DMS53 (cell line): Measurements from ENCODE around the gene GDNF.
"Not testable (repeated sequence)": the region's sequence is repeated elsewhere in the genome, so short reads cannot be mapped to it uniquely, and the experiment has no call there.

Source experiments
- DNase-seq: peaks from one replicate; lab custom pipeline; 2025; lab: John Stamatoyannopoulos, UW

GDNF gene

DNA sequence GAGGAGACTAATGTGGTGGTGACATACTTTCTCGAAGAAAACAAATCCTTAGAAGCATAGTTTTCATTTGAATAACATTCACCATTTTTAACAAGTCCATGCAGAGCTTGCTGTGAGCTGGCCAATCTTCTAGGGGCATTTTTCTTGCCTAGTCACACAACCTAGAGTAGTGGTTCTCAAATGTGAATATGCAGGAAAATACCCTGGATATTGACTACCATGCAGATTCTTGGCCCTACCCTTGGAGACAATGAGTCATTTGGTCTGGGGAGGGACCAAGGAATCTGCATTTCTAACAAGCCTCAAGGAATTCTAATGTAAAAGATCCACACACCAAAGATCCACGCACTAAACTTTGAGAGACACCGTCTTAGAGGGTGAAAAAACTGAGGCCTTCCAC is 23.5 kb downstream of the GDNF start:
- no peak for DNase-seq

DNA sequence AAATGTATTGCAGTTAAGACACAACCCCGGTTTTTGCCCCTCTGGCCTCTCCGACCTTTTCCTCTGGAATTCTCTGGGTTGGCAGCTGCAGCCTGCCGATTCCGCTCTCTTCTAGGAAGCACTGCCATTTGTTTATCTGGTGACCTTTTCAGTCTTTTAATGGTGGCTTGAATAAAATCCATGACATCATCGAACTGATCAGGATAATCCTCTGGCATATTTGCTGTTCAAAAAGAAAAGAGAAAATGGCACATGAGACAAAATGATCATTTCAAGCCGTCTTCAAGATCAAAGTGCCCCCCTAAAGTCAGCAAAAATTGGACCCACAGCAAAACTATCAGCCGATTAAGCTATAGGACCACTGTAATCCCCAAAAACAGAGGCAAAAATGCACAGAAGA is 23.9 kb downstream of the GDNF start:
- DNase-seq, result no peak

DNA sequence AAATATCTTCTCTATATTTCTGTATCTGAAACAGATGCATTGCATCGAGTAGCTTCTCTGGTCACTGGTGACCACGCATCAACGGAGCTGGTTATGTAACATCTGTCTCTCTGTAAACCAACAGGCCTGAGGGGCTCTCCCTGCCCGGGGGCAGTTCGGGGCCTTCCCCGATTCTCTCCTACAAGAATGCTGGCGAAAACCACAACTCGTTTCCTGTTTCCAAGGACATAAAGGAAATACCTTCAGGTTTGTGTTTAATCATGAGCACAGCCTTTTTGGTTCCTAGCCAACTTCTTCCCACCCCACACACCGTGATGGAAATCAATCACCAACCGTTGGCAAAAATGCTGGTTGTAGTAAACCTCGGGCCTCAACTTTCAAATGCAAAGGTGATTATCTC is 25.1 kb downstream of the GDNF start:
- no peak for DNase-seq

DNA sequence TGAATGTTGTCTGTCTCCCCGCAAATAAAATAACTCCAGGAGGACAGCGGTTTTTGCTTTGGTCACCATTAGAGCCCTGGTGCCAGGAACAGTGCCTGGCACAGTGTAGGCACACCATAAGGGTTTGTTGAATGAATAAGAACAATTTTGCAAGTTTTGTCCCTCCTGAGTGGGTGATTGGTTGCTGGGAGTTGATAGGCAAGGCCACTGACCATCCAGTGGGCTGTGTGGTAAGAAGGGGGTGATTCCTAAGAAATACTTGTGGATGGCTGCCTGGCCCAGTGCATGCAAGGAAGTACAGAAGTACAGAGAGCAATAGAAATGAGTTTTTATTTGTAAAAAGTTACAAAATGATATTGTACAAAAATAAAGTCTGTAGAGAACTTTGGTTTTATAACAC is 27.5 kb downstream of the GDNF start:
- DNase-seq, result no peak

DNA sequence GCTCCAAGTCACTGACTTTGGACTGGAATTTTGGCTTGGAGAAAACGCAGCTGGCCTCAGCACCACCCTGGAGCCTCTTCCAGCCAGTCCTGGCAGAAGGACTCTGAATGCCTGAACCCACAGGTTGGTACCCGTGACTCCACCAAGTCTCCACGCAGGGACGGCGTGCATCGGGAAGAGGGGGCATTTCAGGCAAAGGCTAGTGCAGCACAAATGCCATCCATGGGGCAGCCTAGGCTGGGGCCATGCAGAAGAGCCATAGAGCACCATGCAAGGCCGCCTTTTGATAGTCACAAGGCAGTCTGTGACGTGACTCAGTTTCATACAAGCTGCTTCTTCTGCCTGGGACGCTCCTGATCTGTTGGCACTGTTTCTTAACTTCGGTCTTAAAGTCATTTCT is 28.0 kb downstream of the GDNF start:
- no peak for DNase-seq

DNA sequence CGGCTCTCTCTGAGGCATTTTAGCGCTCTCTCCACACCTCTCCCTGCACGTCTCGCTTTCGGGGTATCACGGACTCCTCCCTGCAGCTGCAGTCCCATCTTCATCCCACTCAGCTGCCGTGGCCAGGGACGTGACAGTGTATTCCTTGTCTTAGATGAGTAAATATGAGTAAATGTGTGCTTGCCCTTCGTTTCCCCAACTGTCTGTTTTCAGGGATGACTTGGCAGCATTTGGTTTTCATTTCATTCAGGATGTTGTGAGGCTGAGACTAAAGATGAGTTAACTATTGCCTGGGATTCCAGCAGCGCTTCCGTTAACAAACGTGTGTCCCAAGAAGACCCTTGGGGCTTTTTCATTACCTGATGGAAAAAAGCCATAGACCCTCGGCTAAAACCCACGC is 29.5 kb downstream of the GDNF start:
- DNase-seq, result no peak

DNA sequence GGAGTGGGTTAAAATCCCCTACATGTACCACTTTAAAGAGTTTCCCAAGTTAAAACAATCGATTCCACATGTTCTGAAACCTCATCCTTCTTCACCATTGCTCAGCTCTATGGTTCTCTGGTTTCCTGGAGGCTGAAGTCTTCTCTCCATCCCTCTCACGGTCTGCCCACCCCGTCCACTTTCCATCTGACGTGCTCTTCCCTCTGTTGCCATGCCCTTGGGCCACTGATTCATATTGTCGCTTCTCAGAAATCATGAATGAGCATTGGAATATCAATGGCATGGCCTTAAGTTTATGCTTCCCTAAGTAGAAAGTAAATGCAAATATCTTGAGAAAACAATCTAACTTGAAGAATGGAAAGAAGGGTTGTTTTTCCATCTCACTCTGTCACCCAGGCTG is 30.9 kb downstream of the GDNF start:
- DNase-seq, result no peak

DNA sequence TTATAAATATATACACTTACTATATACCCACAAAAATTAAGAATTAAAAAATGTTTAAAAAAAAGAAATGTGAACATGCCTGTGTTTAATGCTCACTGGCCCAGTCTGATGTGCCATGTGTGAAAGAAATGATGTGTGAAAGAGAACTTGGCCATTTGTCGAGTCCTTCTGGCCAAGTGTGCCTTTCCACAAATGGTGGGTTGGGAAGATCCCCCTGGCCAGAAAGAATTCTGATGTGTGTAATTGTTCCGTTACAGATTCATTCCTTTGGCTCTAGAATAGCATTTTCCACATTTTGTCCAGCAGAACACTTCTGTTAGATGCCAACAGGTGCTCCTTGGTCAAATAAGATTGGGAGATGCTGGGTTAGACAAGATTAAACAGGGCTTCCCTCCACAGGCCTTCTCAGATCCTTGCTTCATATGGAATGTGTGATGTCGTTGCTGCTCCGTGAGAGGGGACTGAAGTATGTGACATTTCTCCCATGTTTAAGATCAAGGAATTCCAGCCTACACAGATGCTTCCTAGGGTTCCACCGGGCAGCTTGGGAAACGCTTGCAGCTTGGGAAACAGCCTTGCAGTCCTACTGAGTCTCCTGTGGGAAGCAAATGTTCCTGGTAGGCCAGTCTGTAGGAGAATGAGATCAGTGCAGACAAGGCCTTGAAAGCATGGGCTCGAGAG is 32.1 kb downstream of the GDNF start:
- DNase-seq, result no peak

DNA sequence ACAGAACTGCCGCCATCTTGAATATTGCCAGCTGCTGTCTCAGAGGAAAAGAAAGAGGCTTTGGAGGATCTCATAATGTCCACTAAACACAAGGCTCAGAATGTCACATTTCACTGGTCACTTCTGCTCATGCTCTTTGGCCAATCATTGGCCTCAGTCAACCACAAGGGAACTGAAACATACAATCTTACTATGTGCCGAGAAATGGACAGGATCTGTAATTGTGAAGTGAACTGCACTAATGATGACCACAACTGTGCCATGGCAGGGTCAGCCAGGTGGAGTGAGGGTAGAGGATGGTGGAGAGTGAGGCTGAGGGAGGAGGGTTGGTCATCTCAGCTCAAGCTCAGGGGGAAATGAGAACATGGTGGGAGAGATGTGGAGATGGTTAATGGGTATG is 32.8 kb downstream of the GDNF start:
- DNase-seq, result no peak

DNA sequence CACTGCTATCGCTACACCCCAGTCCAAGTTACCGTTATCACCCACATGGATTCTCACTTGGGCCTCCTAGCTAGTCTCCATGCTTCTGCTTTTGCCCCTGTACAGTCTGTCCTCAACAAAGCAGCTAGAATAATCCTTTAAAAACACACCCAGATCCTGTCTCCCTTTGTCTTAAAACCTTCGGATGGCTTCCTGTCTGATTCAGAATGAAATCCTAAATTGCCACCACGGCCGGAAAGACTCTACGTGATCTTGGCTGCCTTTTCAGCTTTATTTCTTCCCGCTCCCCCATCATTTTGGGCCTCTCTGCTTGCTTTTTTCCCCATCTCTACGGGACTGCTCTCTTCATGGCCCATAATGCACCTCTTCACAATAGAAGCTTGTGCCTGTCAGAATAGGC is 33.4 kb downstream of the GDNF start:
- no peak for DNase-seq

DNA sequence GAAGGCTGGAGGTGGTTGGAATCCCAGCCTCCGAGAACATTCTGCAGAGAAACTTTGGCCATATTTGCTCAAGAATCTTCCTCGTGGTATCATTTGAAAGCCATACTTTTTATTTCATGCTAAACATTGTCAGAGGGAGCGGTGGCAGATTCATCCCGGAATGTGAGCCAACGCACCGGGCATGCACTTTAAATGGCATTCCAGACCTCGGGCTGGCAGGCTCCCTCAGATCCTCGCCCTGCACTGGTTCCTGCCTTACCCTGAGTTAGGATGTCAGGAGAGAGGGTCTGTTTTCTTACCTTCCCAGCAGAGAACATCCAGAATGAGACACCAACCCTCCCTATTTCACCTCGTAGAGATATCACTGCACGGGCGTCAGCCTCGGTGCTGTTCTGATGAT is 33.8 kb downstream of the GDNF start:
- no peak for DNase-seq

DNA sequence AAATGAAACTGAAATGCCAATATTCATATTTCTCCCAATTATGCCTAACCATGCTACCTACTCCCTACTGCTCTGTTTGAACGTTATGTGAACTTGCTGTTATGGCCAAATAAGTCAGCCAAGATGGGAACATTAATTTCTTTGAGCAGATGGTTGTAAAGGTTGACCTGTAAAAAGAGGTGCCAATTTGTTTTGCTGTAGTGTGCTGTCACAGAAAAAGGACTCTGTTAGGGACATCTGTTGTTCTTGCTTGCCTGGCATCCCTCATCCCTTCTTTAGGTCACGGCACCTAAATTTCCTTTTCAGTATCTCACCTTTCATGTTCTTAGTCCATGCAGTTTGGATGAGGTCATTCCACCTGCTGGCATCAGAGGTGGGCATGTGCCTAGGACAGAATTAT is 35.4 kb downstream of the GDNF start:
- no peak for DNase-seq

DNA sequence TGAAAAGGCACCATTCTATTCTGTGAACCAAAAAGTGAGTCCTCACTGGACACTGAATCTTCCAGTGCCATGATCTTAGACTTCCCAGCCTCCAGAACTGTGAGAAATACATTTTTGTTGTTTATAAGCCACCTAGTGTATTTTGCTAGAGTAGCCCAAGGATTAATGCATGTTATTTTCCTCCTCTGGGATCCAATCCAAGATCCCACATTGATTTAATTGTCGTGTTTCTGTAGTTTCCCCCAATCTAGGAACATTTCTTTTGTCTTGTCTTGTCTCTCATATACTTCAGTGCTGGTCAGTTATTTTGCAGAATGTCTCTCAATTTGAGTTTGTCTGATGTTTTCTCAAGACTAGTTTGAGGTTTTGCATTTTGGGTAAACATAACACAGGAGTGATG is 36.4 kb downstream of the GDNF start:
- DNase-seq, result no peak

DNA sequence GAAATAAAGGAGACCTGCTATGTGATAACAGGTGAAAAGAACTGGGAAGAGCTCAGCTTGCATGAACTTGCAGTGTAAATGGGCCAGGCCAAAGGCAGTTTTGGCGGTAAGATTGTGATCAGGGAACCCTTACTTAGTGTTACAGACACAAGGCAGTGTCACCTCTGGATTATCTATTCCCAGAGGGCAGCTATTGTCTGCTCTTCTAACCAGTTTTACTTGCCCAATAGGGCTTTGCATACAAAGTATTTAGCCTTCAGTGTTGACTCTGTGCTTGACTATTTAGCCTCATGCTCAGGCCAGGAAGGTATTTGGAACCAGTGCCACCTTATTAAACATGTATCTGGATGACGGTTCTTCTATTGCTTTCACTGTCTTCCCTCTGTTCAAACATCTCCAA is 38.3 kb downstream of the GDNF start:
- DNase-seq, result no peak

DNA sequence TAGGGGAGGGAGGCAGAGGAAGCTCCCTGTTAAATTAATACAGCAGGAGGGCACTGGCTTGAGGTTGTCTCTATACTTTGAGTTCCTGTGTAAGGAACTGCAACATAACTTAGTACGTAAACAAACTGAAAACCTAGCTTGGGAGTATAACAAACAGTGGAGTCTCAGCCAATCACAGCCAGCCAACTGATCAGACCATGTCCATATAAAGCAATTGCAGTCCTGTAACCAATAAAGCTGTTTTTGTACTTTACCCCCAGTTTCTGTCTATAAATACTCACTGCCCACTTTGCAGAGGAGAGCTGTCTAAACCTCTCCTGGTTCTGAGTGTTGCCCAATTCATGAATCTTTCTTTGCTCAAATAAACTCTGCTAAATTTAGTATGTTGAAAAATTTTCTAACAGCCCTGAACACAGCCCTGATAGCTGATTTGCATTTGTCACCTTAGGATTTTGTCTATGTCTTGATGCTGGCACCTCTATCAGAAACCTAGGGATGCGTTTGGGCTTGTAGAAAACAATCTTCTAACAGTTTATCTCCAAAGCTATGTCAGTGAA is 39.9 kb downstream of the GDNF start:
- no peak for DNase-seq

DNA sequence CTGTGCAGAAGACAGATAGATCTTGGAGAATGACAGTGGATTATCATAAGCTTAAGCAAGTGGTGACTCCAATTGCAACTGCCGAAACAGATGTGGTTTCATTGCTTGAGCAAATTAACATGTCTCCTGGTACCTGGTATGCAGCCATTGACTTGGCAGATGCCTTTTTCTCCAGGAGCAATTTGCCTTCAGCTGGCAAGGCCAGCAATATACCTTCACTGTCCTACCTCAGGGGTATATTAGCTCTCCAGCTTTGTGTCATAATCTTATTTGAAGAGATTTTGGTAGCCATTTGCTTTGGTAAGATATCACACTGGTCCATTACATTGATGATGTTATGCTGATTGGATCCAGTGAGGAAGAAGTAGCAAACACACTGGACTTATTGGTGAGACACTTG is 43.4 kb downstream of the GDNF start:
- not testable (repeated sequence) for DNase-seq

DNA sequence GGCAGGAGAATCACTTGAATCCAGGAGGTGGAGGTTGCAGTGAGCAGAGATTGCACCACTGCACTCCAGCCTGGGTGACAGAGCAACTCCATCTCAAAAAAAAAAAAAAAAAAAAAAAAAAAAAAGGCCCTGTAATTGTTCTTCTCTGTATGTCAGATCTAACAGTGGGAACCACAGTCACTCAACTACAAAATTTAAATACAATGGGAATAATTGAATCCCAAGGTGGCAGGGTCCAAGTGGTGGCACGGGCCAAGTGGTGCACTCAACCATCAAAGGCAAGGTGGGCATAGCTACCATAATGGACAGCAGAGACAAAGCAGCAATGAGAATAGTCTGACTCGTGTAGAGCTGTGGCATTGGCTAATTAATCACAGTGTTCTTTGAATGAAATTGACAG is 44.5 kb downstream of the GDNF start:
- DNase-seq, result not testable (repeated sequence)

DNA sequence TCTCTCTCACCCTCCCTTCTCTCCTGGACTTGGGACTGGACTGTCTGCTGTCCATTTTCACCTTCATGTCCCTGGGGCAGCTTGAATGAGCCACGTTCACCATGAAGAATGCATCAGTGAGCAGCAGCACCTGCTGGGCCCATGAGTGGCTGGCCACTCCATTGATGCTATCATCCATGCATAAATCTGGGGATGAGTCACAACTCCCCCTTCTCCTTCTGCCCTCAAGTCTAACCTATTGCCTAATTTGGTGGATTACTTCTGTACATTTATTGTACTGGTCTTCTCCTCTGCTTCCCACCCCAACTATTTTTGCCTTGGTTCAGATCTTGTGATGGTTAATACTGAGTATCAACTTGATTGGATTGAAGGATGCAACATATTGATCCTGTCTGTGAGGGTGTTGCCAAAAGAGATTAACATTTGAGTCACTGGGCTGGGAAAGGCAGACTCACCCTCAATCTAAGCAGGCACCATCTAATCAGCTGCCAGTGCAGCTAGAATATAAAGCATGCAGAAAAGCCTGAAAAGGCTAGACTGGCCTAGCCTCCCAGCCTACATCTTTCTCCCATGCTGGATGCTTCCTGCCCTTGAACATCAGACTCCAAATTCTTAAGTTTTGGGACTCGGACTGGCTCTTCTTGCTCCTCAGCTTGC is 46.7 kb downstream of the GDNF start:
- peak; percentile 70 for DNase-seq

DNA sequence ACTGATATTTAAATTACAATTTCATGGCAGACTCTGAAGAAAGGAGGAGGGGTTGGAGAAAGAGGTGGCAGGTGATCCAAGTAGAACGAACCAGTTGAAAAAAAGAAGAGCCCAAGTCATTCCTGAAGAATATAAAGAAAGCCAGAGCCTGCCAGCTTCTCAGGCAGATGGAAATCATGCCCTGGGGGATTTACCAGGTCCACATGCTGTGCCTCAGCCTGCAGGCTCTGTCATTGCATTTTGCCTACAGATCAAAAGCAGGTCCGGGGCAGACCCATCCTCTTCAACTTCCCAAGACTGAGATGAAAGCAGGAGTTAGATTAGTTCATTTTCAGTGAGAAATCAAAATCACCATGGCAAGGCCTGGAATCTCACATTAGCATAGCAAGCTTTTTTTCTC is 48.5 kb downstream of the GDNF start:
- DNase-seq, result no peak

DNA sequence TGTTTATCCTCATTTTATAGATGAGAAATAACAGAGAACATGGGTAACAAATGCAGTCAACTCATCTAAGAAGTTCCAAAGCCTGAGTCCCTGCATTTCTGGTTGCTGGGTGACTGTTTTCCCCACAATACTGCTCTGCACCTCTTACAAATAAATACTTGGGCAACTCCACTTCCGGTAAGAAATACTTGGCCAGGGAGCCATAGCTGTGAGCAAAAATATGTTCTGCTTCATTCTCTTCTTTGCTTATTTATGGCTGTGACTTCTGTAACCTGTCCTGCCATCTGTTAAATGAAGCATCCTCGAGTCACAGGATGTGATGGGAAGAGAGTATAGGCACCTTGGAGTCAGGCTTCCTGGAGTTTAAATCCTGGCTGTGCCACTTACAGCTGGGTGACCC is 49.9 kb downstream of the GDNF start:
- DNase-seq, result no peak

DNA sequence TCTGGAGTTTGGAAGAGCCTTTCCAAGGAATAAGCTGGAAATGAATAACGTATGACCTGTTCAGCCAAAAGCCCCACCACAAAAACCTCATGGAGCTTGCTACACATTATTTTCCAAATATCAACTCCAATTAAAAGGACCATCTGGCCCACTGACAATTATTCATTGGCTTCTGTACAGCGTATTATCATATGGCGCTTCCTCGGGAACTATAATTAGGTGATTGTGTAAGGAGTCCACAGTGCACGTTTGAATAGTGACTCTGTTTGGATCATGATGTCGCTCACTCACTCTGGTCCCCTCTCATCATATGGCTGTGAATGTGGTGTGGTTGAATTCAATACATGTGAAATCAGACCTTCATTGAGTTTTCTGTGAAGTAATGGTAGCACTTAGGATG is 52.1 kb downstream of the GDNF start:
- no peak for DNase-seq

DNA sequence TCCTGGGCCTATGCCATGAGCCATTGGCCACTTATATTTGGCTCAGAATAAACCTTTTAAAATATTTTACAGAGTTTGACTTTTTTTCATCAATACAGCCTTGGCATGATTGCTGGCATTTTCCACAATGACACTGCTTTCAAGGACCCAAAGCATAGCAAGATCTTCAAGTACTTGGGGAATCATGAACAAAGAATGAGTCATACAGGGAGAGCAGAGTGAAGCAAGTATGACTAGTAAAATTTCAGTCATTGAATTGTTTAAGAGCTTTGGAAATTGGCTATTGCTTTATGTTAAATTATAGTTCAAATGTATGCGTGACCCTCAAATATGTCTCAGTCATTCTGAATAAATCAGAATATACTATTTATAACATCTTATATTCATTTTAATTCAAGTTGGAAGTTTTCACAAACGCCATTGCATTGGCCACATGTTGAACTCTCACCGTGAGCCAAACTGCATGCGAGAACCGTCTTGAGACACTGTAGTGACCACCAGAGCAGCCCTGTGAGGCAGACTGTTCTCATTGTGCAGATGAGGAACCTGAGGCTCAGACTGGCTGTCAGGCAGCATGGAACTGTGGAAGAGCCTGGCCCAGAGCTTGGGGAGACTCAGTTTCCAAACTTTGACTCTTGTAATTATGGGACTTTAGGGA is 52.9 kb downstream of the GDNF start:
- DNase-seq, result peak; percentile 36

DNA sequence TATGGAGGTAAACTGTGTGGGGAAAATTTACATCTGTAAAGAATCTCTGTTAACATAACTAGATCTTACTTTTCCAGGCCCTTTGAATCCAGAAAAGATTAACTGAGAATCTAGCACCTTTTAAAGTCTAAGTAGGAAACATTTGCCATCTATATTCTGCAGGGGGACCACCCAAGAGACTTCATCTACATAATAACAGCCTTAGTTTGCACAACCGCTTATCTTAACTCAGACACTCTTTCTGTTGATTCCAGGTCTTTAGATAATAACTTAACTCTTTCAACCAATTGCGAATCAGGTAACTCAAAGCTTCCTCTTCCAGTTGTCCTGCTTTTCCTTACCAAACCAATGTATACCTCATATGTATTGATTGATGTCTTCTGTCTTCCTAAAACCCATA is 53.4 kb downstream of the GDNF start:
- no peak for DNase-seq
